ENCODE results near the gene DFFB.

DFFB gene

DNA sequence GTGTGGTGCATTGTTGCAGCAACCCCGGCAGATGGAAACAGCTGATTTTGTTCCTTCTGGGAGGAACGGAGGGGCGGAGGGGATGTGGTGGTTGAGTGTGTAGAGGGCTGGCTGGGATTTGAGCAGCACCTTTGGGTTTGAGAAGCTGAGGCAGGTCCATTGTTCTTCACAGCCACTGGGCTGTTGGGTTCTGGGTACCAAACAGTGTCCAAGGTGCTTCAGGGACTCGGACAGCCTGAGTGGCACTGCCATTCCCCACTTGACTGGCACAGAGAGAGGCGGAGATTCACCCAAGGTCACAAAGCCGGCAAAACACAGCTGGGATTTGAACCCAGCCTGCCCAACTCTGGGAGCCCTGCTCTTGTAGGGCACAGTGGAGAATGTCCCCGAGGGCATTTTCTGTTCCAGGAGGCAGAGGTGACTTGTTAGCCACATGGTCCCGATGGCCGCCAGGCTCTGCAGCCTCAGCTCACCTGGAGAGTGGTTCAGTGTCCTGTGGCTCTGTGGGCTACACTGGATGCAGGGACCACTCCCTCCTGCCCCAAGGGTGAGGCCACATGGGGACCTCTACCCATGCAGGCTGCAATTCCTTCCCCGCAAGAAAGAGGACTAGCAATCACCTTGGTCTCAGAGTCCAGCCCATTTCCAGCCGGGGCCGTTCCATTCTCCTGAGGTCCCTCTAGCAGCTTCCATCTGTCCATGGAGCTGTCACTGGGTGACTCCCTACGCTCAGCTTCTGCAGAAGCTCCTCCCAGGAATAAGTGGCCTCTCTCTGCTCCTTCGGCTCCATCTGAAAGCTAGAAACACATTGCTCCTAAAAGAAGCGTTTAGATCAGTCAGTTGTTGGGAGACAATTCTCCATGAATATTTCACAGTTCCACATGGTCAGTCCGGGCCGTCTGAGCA lies 74.0 kb downstream of the DFFB start:
- DNase-seq, result no peak

DNA sequence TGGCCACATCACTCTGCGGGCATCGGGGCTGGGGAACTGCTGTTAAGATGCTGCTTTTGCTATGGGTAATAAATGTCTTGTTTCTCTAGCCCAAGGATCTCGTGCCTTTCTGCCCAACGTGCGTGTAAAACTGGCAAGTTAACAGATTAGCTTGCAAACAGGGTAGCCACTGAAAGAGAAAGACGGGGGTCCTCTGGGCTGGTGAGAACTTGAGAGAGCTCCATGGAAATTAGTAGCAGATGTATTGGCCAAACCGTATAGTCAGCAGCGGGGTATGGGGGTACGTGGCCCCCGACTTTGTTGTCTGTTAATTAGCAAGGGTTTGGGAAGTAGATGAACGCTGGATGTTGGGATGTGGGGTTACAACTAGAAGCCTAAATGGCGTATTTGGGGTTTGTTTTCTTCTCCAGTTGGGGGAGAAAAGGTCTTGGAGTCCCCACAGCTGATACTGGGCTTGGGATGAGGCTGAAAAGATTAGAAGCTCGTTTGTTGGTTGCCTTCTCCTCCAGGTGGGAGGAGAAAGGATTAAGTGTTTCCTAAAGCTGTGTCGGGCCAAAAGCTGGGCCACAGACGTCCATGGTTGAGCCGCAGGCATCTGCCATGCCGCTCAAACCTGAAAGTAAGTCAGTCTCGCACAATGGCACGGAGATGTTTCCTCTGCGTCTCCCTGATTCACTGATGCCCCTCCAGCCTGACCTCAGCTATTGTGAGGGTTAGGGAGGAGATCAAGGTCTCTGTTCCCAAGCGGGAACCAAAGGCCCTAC lies 75.1 kb downstream of the DFFB start:
- no peak for DNase-seq

All from CD4-positive, alpha-beta T cell treated with Interleukin-10 for 1 hour (primary cell).